Peyer's patch (tissue), 4 donors: ENCODE results near the gene MDM2.

Source experiments
- CTCF ChIP-seq, 6 experiments: fragments of 450-650 bp in 4 of 6; fragments of 200-600 bp in 2 of 6; sonication (generic) in 1 of 6; IDR thresholded peaks; one replicate each; pipeline ENCODE4 v1.5.1; 2017 to 2019; ENCODE audit warnings: antibody characterized with exemption in 6 of 6, mild to moderate bottlenecking in 3 of 6, moderate library complexity in 1 of 6
- POLR2A ChIP-seq, 2 donors: fragments of 450-650 bp; IDR thresholded peaks; one replicate each; pipeline ENCODE4 v1.5.1; 2017; ENCODE audit warnings: antibody characterized with exemption in 2 of 2, mild to moderate bottlenecking in 2 of 2, moderate library complexity in 2 of 2

DNA sequence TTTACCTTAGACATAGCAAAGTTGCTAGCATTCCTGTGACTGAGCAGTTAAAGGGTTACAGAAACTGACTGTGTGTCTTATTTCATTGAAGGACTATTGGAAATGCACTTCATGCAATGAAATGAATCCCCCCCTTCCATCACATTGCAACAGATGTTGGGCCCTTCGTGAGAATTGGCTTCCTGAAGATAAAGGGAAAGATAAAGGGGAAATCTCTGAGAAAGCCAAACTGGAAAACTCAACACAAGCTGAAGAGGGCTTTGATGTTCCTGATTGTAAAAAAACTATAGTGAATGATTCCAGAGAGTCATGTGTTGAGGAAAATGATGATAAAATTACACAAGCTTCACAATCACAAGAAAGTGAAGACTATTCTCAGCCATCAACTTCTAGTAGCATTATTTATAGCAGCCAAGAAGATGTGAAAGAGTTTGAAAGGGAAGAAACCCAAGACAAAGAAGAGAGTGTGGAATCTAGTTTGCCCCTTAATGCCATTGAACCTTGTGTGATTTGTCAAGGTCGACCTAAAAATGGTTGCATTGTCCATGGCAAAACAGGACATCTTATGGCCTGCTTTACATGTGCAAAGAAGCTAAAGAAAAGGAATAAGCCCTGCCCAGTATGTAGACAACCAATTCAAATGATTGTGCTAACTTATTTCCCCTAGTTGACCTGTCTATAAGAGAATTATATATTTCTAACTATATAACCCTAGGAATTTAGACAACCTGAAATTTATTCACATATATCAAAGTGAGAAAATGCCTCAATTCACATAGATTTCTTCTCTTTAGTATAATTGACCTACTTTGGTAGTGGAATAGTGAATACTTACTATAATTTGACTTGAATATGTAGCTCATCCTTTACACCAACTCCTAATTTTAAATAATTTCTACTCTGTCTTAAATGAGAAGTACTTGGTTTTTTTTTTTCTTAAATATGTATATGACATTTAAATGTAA lies 31.5 kb downstream of the MDM2 start:
- no peak for TF ChIP-seq CTCF (IDR thresholded peaks at IDR 0.05)
- TF ChIP-seq POLR2A (IDR thresholded peaks at IDR 0.05) = no peak
